Endothelial cell of umbilical vein (primary cell): ENCODE measurements around the gene CLCN6. TPM values are rescaled to one million over a fixed set of nuclear protein-coding genes. Genes with fewer than 3 reads are reported as not detected.

ENCODE experiments used
- BruUV-seq: library from RNA; stranded (reverse); fragments of 400-500 nt; replicated peaks from 2 replicates; lab custom pipeline; 2021; lab: Mats Ljungman, UMichigan
- CTCF ChIA-PET: fragments of 300-600, 350-600 bp; sonication (Branson Sonifier 250); formaldehyde crosslinking; loops from one replicate; lab custom pipeline; 2021; ENCODE audit warnings: antibody characterized with exemption, inconsistent platforms; lab: Charles Lee
- POLR2A ChIA-PET: fragments of 300-600, 350-600 bp; sonication (Branson Sonifier 250); formaldehyde crosslinking; loops from one replicate; lab custom pipeline; 2021; ENCODE audit warnings: antibody characterized with exemption, inconsistent platforms; lab: Charles Lee
- DNase-seq: peaks from one replicate; pipeline ENCODE4 v3.0.0-alpha.2; 2011; ENCODE audit warnings: low read depth, low spot score
- FAIRE-seq: peaks from 2 replicates; lab custom pipeline; 2011; peaks lifted over from hg19 to GRCh38; lab: Jason Lieb, UNC
- H2AFZ ChIP-seq: 2 replicates; pipeline ENCODE4 v1.6.0; 2012; ENCODE audit warnings: low read depth, low read length, control low read depth, inconsistent platforms
- H3K27ac ChIP-seq: 2 replicates; pipeline ENCODE4 v1.5.1; 2011; ENCODE audit warnings: low read depth, mild to moderate bottlenecking, control low read depth, low read length, moderate library complexity; ENCODE audit not compliant: insufficient read depth
- H3K27me3 ChIP-seq, 2 experiments: 2 replicates each; pipeline versions ENCODE4 v1.6.0 to v1.6.1; 2011; ENCODE audit warnings: low read length in 2 of 2, mixed read lengths in 1 of 2; ENCODE audit not compliant: control insufficient read depth in 2 of 2, insufficient read depth in 2 of 2
- H3K36me3 ChIP-seq, 2 experiments: 2 replicates in 1 of 2; 3 replicates in 1 of 2; pipeline ENCODE4 v1.5.1; 2011; ENCODE audit warnings: low read length in 2 of 2, mild to moderate bottlenecking in 1 of 2, moderate library complexity in 1 of 2; ENCODE audit not compliant: control insufficient read depth in 2 of 2, insufficient read depth in 2 of 2; ENCODE audit errors: extremely low read depth in 1 of 2
- H3K4me1 ChIP-seq: 3 replicates; pipeline ENCODE4 v1.5.1; 2011; ENCODE audit warnings: mild to moderate bottlenecking, low read length; ENCODE audit not compliant: control insufficient read depth, insufficient read depth; ENCODE audit errors: extremely low read depth
- H3K4me2 ChIP-seq: 2 replicates; pipeline ENCODE4 v1.6.1; 2011; ENCODE audit warnings: low read length, control low read depth, mixed read lengths; ENCODE audit not compliant: insufficient read depth
- H3K4me3 ChIP-seq, 3 experiments: fragments of 200-600 bp in 1 of 3; sonication (generic), shearing (Covaris generic) in 1 of 3; replicated peaks in 1 of 3; 2 replicates each; pipeline ENCODE4 v1.5.1; 2011 to 2016; ENCODE audit warnings: control low read depth in 3 of 3, low read length in 3 of 3, mild to moderate bottlenecking in 2 of 3, inconsistent platforms in 1 of 3, low read depth in 1 of 3, moderate library complexity in 1 of 3; ENCODE audit not compliant: insufficient read depth in 1 of 3
- H3K79me2 ChIP-seq: 2 replicates; pipeline ENCODE4 v1.6.0; 2012; ENCODE audit warnings: low read length, inconsistent platforms; ENCODE audit not compliant: control insufficient read depth, insufficient read depth
- H3K9ac ChIP-seq: replicated peaks from 2 replicates; pipeline ENCODE3; 2011; ENCODE audit warnings: low read length, control low read depth; ENCODE audit not compliant: insufficient read depth; ENCODE audit errors: extremely low read depth
- H3K9me1 ChIP-seq: replicated peaks from 3 replicates; pipeline ENCODE4 v1.6.0; 2011; ENCODE audit warnings: mild to moderate bottlenecking, low read length; ENCODE audit not compliant: control insufficient read depth, insufficient read depth; ENCODE audit errors: extremely low read depth
- H3K9me3 ChIP-seq: replicated peaks from 2 replicates; pipeline ENCODE4 v1.5.1; 2012; ENCODE audit warnings: low read length, inconsistent platforms; ENCODE audit not compliant: control insufficient read depth, insufficient read depth
- H4K20me1 ChIP-seq: replicated peaks from 2 replicates; pipeline ENCODE3; 2011; ENCODE audit warnings: mild to moderate bottlenecking, low read length; ENCODE audit not compliant: control insufficient read depth, insufficient read depth; ENCODE audit errors: extremely low read depth
- EZH2 ChIP-seq: IDR thresholded peaks from 2 replicates; pipeline ENCODE4 v1.6.1; 2012; ENCODE audit warnings: borderline replicate concordance, low read depth, mild to moderate bottlenecking, moderate library complexity, low read length, inconsistent platforms; ENCODE audit not compliant: severe bottlenecking
- FOS ChIP-seq: IDR thresholded peaks from 2 replicates; pipeline ENCODE4 v1.6.1; 2011; ENCODE audit warnings: mild to moderate bottlenecking, low read length, moderate library complexity, borderline replicate concordance; ENCODE audit not compliant: insufficient read depth
- GATA2 ChIP-seq: IDR thresholded peaks from 2 replicates; pipeline ENCODE4 v1.7.0; 2011; ENCODE audit warnings: low read depth, mild to moderate bottlenecking, moderate library complexity, mixed read lengths, low read length; ENCODE audit not compliant: insufficient read length, insufficient read depth
- JUN ChIP-seq: IDR thresholded peaks from 2 replicates; pipeline ENCODE4 v1.6.1; 2011; ENCODE audit warnings: borderline replicate concordance, low read depth; ENCODE audit not compliant: insufficient read length, insufficient read depth
- MYC ChIP-seq: IDR thresholded peaks from one replicate; pipeline ENCODE4 v1.6.1; 2011; ENCODE audit warnings: mild to moderate bottlenecking, low read depth, low read length
- POLR2A ChIP-seq: IDR thresholded peaks from 2 replicates; pipeline ENCODE4 v1.6.1; 2012; ENCODE audit warnings: low read depth, mild to moderate bottlenecking, control low read depth, low read length
- POLR2AphosphoS5 ChIP-seq: IDR thresholded peaks from 2 replicates; pipeline ENCODE4 v1.6.1; 2012; ENCODE audit warnings: low read depth, mild to moderate bottlenecking, control low read depth, low read length, moderate library complexity; ENCODE audit not compliant: insufficient read depth
- dilution Hi-C: fragments of 300-500 bp; cut with MboI; formaldehyde crosslinking; loops from one replicate; pipeline ENCODE4 v1.15.0; 2019; ENCODE audit warnings: low sequenced_read_pairs; ENCODE audit not compliant: extremely low pct_ligation_motif_present
- intact Hi-C: fragments of 100-400 bp; cut with micrococcal nuclease; formaldehyde crosslinking; loops from one replicate; pipeline ENCODE4 v1.10.0; 2022
- polyA plus RNA-seq, 4 experiments: library from polyadenylated mRNA; depleted of rRNA in 3 of 4; stranded (reverse) in 3 of 4; unstranded in 1 of 4; fragments of >200 nt; gene quantifications; 2 replicates each; pipeline versions ENCODE4 v1.2.1 to v1.2.3, GENCODE V29; 2011 to 2012; ENCODE audit warnings: missing spikeins in 1 of 4
- total RNA-seq: library from RNA; stranded (reverse); gene quantifications from 2 replicates; pipeline ENCODE4 v1.2.3, GENCODE V29; 2021
- TF ChIP-seq, protein P1 (sequence below), 2 donors: IDR thresholded peaks; 1 replicate in 1 of 2; 2 replicates in 1 of 2; pipeline ENCODE4 v1.5.1; 2011; ENCODE audit warnings: low read length in 2 of 2, mild to moderate bottlenecking in 2 of 2, moderate library complexity in 2 of 2, control low read depth in 1 of 2, inconsistent platforms in 1 of 2, low read depth in 1 of 2; ENCODE audit not compliant: insufficient read depth in 1 of 2; ENCODE audit errors: extremely low read depth in 1 of 2
- TF ChIP-seq, protein P2 (sequence below): IDR thresholded peaks from 2 replicates; pipeline ENCODE4 v1.6.1; 2011; ENCODE audit not compliant: insufficient read depth, insufficient read length

Gene CLCN6
- total and polyA plus RNA-seq, 2 donors (not counting 3 experiments of a cell fraction or from before 2014, with no cell fraction given): 20.4 to 41.2 TPM

DNA sequence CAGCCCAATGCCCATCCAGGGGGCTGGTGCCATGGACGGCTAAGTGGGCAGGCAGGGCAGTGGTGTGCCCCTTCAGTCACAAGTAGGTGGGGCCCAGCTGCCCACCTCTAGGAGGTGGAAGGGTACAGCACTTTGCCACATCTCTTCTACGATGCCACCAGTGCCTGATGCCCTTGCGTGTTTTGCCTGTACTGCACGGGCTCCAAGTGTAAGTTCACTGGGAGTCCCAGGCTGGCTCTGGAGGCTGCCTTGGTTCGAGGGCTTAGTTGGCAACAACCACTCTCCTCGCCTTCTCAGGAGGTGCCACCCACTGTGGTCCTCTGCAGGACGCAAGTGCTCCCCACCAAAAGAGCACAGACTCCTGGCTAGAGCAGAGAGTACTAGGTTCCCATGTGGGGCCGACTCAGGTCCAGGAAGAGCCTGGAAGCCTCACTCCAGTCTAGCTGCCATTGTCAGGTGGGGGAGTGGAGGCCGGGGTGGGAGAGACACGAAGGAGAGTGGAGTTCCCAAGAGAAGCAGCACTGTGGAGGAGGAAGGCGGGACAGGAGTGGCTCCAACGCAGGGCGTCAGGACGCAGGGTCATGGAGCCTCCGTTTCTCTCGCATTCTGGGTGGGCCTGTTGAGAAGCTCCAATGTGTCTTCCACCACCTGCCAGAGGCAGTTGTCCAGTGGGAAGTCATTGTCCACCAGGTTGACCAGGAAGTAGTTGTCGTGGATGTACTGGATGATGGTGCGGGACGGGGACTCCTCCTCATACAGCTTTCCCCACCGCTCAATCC lies 15.7 kb upstream of the CLCN6 start:
- BruUV-seq: no TSS peak
- H3K4me2 ChIP-seq: peak overlapping the region; percentile 14
- DNase-seq (no peak), FAIRE-seq (no peak)
- TF ChIP-seq, protein P1, sequence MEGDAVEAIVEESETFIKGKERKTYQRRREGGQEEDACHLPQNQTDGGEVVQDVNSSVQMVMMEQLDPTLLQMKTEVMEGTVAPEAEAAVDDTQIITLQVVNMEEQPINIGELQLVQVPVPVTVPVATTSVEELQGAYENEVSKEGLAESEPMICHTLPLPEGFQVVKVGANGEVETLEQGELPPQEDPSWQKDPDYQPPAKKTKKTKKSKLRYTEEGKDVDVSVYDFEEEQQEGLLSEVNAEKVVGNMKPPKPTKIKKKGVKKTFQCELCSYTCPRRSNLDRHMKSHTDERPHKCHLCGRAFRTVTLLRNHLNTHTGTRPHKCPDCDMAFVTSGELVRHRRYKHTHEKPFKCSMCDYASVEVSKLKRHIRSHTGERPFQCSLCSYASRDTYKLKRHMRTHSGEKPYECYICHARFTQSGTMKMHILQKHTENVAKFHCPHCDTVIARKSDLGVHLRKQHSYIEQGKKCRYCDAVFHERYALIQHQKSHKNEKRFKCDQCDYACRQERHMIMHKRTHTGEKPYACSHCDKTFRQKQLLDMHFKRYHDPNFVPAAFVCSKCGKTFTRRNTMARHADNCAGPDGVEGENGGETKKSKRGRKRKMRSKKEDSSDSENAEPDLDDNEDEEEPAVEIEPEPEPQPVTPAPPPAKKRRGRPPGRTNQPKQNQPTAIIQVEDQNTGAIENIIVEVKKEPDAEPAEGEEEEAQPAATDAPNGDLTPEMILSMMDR (IDR thresholded peaks at IDR 0.05; ENCODE audit: extremely low read depth in 1 of 2, insufficient read depth in 1 of 2, low read depth in 1 of 2, low read length in 2 of 2): no peak
- no peaks in the 10 kb centered on the region for H3K27me3 ChIP-seq
- peak overlapping the region; percentile 46 for H3K27ac ChIP-seq
- H3K79me2 ChIP-seq: no peaks in the 10 kb centered on the region
- H3K4me1 ChIP-seq: peaks cover 15% of the 10 kb centered on the region
- ChIA-PET POLR2A (no interaction called here), CTCF (interaction anchor here (1.1 to 1.5 kb wide), 2 partner anchors 13 to 145 kb away, joined by 3 to 4 read pairs; no protein-coding TSS in a partner anchor)
- H2AFZ ChIP-seq: peak overlapping the region; percentile 48
- H3K9me1 ChIP-seq: no peaks in the 10 kb centered on the region
- H4K20me1 ChIP-seq: no peaks in the 10 kb centered on the region
- dilution Hi-C loops (no loop called here), intact Hi-C loops (no loop called here)
- no peaks in the 10 kb centered on the region for H3K9me3 ChIP-seq
- no peak overlapping the region for H3K9ac ChIP-seq
- peaks cover 3 to 29% of the 10 kb centered on the region in 2 experiments for H3K36me3 ChIP-seq
- no peak overlapping the region for H3K4me3 ChIP-seq

DNA sequence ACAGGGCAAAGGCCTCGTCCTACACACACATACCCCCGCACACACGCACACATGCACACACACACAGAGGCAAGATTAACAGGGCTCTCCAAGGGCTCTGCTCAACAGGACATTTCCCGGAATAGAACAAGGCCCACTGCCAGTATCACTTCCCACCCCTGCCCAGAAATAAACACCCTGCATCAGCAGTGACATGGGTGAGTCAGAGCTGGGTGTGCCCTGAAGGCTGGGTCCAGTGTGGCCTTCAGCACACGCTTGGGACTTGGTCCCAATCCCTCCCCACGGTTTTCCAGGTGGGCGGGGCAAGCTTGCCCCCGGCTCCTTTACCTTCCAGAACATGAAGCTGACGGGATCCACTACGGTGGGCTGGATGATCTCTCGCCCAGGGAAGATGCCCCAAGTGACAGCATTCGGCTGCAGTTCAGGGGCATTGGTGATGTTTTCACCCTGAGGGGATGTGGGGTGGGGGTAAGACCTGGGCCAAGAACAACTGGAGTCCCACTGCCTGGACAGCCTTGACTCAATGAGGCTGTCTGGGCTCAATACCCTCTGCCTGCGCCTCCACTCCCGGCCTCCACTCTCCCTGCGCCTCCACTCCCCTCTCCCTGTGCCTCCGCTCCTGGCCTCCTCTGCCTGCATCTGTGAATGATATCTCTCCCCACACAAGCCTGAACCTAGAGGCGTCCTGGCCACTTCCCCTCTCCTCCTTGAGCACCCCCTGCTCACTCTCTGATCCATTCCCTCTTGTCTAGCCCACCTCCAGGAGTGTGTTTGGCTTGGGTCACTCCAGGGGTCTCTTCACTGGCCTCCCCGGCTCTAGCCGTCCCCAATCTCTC lies 14.9 kb upstream of the CLCN6 start:
- BruUV-seq: no TSS peak
- Histone ChIP-seq H3K9ac (no peak overlapping the region), H3K9me1 (no peaks in the 10 kb centered on the region), H3K4me3 (no peak overlapping the region), H3K4me1 (peaks cover 13% of the 10 kb centered on the region), H3K27me3 (no peaks in the 10 kb centered on the region), H3K36me3 (peaks cover 3 to 34% of the 10 kb centered on the region in 2 experiments), H2AFZ (peak overlapping the region; percentile 48), H3K9me3 (no peaks in the 10 kb centered on the region), H3K4me2 (peak overlapping the region; percentile 14), H3K27ac (peak overlapping the region; percentile 46), H4K20me1 (no peaks in the 10 kb centered on the region), H3K79me2 (no peaks in the 10 kb centered on the region)
- POLR2A ChIA-PET: no interaction called here
- dilution Hi-C loops: no loop called here
- DNase-seq: peak; percentile 81
- FAIRE-seq: peak; percentile 88
- TF ChIP-seq, protein P1 (IDR thresholded peaks at IDR 0.05; ENCODE audit: extremely low read depth in 1 of 2, insufficient read depth in 1 of 2, low read depth in 1 of 2, low read length in 2 of 2): no peak
- TF ChIP-seq JUN (no peak), FOS (peak; percentile 57), POLR2AphosphoS5 (peak; percentile 34), EZH2 (no peak), POLR2A (no peak), MYC (no peak), GATA2 (no peak)
- TF ChIP-seq, protein P2, sequence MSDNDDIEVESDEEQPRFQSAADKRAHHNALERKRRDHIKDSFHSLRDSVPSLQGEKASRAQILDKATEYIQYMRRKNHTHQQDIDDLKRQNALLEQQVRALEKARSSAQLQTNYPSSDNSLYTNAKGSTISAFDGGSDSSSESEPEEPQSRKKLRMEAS: no peak
- CTCF ChIA-PET: interaction anchor here (1.1 to 1.5 kb wide), 2 partner anchors 13 to 146 kb away, joined by 3 to 4 read pairs; no protein-coding TSS in a partner anchor
- intact Hi-C loops: no loop called here
